GM19324 (cell line): ENCODE data around the gene JADE1.

ENCODE experiments used
- ATAC-seq: cut with Tn5 transposase; IDR thresholded peaks from one replicate; pipeline ENCODE4 v1.9.1; 2021; ENCODE audit warnings: mild to moderate bottlenecking, moderate library complexity; ENCODE audit not compliant: unreplicated experiment, low FRiP score

JADE1 gene

GRCh38 chr4:128810331-128810870, 901 bp downstream of the JADE1 start:
- ATAC-seq: no peak

GRCh38 chr4:128810871-128811570, 1.5 kb downstream of the JADE1 start:
- ATAC-seq: peak; percentile 56

GRCh38 chr4:128811571-128812441, 2.3 kb downstream of the JADE1 start:
- ATAC-seq: peak; percentile 62

- no peak for ATAC-seq
Measured at GRCh38 chr4:128812442-128813235, 3.1 kb downstream of the JADE1 start.

GRCh38 chr4:128813965-128814364, 4.5 kb downstream of the JADE1 start:
- no peak for ATAC-seq

- no peak for ATAC-seq
Measured at GRCh38 chr4:128818442-128818841, 8.9 kb downstream of the JADE1 start.

- ATAC-seq: no peak
Measured at GRCh38 chr4:128819082-128819742, 9.7 kb downstream of the JADE1 start.

- ATAC-seq: no peak
Measured at GRCh38 chr4:128820671-128821070, 11.2 kb downstream of the JADE1 start.

- ATAC-seq: no peak
Measured at GRCh38 chr4:128821151-128821550, 11.7 kb downstream of the JADE1 start.

GRCh38 chr4:128823025-128823661, 13.6 kb downstream of the JADE1 start:
- no peak for ATAC-seq

GRCh38 chr4:128825226-128825625, 15.7 kb downstream of the JADE1 start:
- no peak for ATAC-seq

GRCh38 chr4:128827296-128827695, 17.8 kb downstream of the JADE1 start:
- peak; percentile 29 for ATAC-seq

- peak; percentile 28 for ATAC-seq
Measured at GRCh38 chr4:128830906-128831503, 21.5 kb downstream of the JADE1 start.

GRCh38 chr4:128831531-128832242, 22.2 kb downstream of the JADE1 start:
- ATAC-seq: peak; percentile 57

GRCh38 chr4:128832243-128832625, 22.7 kb downstream of the JADE1 start:
- ATAC-seq: peak; percentile 24

GRCh38 chr4:128835498-128836222, 26.2 kb downstream of the JADE1 start:
- no peak for ATAC-seq

GRCh38 chr4:128837198-128837597, 27.7 kb downstream of the JADE1 start:
- ATAC-seq: no peak

- ATAC-seq: no peak
Measured at GRCh38 chr4:128837679-128838078, 28.2 kb downstream of the JADE1 start.
